Spleen (tissue), 7 donors: ENCODE results near the gene C4A.

Source experiments
- CTCF ChIP-seq, 11 experiments: fragments of 200-600 bp in 7 of 11; fragments of 450-650 bp in 4 of 11; sonication (generic) in 4 of 11; IDR thresholded peaks in 8 of 11; conservative IDR thresholded peaks in 3 of 11; 1 replicate in 7 of 11; 2 replicates in 4 of 11; pipeline versions ENCODE4 v1.4.0 to v1.8.0; 2016 to 2021; ENCODE audit warnings: antibody characterized with exemption in 11 of 11, inconsistent platforms in 4 of 11, mild to moderate bottlenecking in 1 of 11
- POLR2A ChIP-seq, 3 donors: fragments of 450-650 bp; IDR thresholded peaks; one replicate each; pipeline ENCODE4 v1.5.1; 2017; ENCODE audit warnings: antibody characterized with exemption in 3 of 3, mild to moderate bottlenecking in 1 of 3
- donor health status: DM: no; HTN: no; CAD: no; lungs with moderate emphysema.
- donor health status: DM: no; HTN: no; CAD: no.
- donor health status: DM: no; HTN: no; CAD: no.

GRCh38 chr6:31935021-31935420 is 46.8 kb upstream of the C4A start:
- no peak for TF ChIP-seq POLR2A (IDR thresholded peaks at IDR 0.05)
- TF ChIP-seq CTCF (IDR thresholded peaks at IDR 0.05 in 8 of 11, conservative IDR thresholded peaks at IDR 0.05 in 3 of 11) = no peak
